ENCODE data around the gene FNDC5.

Gene FNDC5

GRCh38 chr1:32863881-32864245 lies 6.8 kb downstream of the FNDC5 start:
- no peak for DNase-seq

- no peak for DNase-seq
Measured at GRCh38 chr1:32863218-32863880, 7.4 kb downstream of the FNDC5 start.

- no peak for DNase-seq
Measured at GRCh38 chr1:32861904-32862695, 8.6 kb downstream of the FNDC5 start.

GRCh38 chr1:32860566-32860965 lies 10.1 kb downstream of the FNDC5 start:
- DNase-seq, result no peak

GRCh38 chr1:32859915-32860314 lies 10.8 kb downstream of the FNDC5 start:
- DNase-seq, result no peak

GRCh38 chr1:32858791-32859190 lies 11.9 kb downstream of the FNDC5 start:
- DNase-seq, result no peak

- DNase-seq, result no peak
Measured at GRCh38 chr1:32858136-32858535, 12.6 kb downstream of the FNDC5 start.

GRCh38 chr1:32855861-32856617 lies 14.7 kb downstream of the FNDC5 start:
- DNase-seq, result no peak

- no peak for DNase-seq
Measured at GRCh38 chr1:32848354-32849063, 22.2 kb downstream of the FNDC5 start.

- no peak for DNase-seq
Measured at GRCh38 chr1:32831878-32832277, 38.8 kb downstream of the FNDC5 start.

GRCh38 chr1:32830092-32830852 lies 40.4 kb downstream of the FNDC5 start:
- no peak for DNase-seq

GRCh38 chr1:32828341-32828740 lies 42.4 kb downstream of the FNDC5 start:
- no peak for DNase-seq

GRCh38 chr1:32825181-32825580 lies 45.5 kb downstream of the FNDC5 start:
- DNase-seq, result no peak

- DNase-seq, result peak; percentile 53
Measured at GRCh38 chr1:32818804-32819541, 51.7 kb downstream of the FNDC5 start.

GRCh38 chr1:32817815-32818786 lies 52.6 kb downstream of the FNDC5 start:
- DNase-seq, result peak; percentile 80

GRCh38 chr1:32817159-32817814 lies 53.4 kb downstream of the FNDC5 start, which contains the start of the genes S100PBP and YARS1:
S100PBP (plus strand) TSS chr1:32817653; CDS start chr1:32826100, 8,447 bp downstream.
YARS1 (minus strand) TSS chr1:32817358; CDS start chr1:32817244, 114 bp downstream.
- peak; percentile 99 for DNase-seq

GRCh38 chr1:32816676-32817158 lies 54.0 kb downstream of the FNDC5 start:
- DNase-seq, result peak; percentile 61

- no peak for DNase-seq
Measured at GRCh38 chr1:32813941-32814739, 56.6 kb downstream of the FNDC5 start.
